ENCODE data around the gene FBLN2. TPM values are rescaled to one million over a fixed set of nuclear protein-coding genes. Genes with fewer than 3 reads are reported as not detected.

FBLN2 gene
- polyA plus RNA-seq, 6 donors from 2014 or later, result 4.8 to 17.8 (median 8.0) TPM

DNA sequence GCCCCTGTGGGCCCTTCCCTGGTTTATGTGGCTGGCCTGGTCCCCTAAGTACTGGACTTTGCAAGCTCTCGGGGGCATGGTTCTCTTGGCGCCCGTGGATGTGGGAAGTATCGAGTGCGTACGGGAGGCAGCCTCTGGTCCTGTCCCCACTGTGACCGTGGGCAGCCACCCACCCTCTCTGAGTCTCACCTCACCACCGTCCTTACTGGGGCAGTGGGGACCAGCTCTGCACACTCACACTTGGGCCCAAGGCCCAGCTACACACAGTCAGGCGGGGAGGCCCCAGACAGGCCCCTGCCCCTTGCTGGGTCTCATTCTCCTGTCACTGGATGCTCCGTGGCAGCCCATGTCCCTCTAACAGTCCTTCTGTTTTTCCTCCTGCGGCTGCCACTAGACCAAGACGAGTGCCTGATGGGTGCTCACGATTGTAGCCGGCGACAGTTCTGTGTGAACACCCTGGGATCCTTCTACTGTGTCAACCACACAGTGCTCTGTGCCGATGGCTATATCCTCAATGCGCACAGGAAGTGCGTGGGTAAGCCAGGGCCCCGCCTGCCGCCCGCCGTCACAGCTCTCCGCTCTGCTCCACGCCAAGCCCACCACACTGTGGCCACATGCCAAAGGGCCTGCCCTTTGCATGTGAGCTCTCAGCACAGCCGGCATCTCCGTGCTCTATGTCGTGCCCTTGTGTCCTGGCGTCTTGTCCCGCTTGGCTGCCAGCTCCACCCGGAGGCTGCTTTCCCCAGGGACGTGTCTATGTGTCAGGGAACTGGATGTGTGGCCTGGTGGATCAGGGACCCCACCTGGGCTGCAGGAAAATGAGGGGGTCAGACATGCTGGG, 72.7 kb downstream of the FBLN2 start:
- DNase-seq, result no peak

DNA sequence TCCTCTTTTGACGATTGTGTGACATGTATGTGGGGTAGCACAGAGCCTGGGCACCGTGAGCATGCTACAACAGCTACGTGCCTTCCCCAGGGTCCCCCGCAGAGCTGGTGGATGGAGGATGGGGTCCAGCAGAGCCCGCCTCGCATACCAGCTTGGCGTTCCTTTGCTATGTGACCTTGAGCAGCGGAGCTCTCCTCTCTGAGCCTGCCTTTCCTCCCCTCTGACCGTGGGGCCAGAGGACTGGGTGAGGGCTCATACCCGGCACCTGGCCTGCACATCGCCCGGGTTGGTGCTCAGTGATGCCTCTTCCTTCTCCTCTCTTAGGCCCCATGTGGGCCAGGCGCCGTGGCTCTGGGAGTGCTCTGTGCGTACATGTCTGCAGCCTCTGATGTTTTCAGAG, 73.4 kb downstream of the FBLN2 start:
- peaks cover 0 to 6% (median 0%) of the 10 kb centered on the region in 7 donors for H3K9me3 Mint-ChIP-seq
- H3K36me3 Mint-ChIP-seq, result peaks cover 0 to 27% of the 10 kb centered on the region in 2 donors
- peak overlapping the region in 1 of 6 donors; percentile 22 for H3K27ac Mint-ChIP-seq
- no peak for DNase-seq
- peaks cover 0 to 5% (median 0%) of the 10 kb centered on the region in 3 donors for H3K27me3 Mint-ChIP-seq
- H3K4me1 Mint-ChIP-seq, result peaks cover 0 to 5% (median 0%) of the 10 kb centered on the region in 3 donors
- no peak for ATAC-seq (ENCODE audit: low read depth in 2 of 2)
- no peak overlapping the region for H3K4me3 Mint-ChIP-seq

More for the DNA sequence above, 72.7 kb downstream of the FBLN2 start:
- no peak for ATAC-seq (ENCODE audit: low read depth in 2 of 2)
- Mint-ChIP-seq H3K36me3 (peaks cover 0 to 34% of the 10 kb centered on the region in 2 donors), H3K27ac (no peak overlapping the region), H3K4me1 (peaks cover 0 to 5% (median 0%) of the 10 kb centered on the region in 3 donors), H3K27me3 (peaks cover 0 to 5% (median 0%) of the 10 kb centered on the region in 3 donors), H3K9me3 (peaks cover 0 to 10% (median 0%) of the 10 kb centered on the region in 7 donors), H3K4me3 (no peak overlapping the region)

DNA sequence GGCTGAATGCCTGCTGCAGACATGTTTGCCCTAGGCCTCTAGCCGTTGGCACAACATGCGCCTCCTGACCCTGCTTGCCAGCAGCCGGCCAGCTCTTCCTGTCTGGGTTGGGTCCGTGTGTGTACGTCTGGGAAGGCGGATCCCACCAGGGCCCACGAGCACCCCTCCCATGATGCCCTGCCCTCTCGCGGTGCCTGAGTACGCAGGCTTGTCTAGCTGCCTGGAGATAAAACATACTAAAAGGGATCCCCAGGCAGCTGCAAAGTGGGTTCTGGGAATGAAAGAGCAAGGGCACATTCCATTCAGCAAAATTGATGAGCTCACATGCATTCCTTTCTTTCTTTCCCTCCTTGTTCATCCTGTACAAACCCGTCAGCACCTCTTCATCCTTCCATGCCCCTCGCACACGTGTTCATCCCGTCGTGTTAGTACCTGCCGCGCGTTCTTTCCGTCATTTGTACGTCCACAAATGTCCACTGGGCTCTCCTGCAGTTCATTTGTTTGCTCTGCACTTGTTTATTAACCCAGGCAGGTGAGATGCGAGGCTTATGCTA, 74.3 kb downstream of the FBLN2 start:
- DNase-seq, result no peak
- Mint-ChIP-seq H3K27me3 (peaks cover 0 to 5% (median 0%) of the 10 kb centered on the region in 3 donors), H3K9me3 (peaks cover 0 to 5% (median 0%) of the 10 kb centered on the region in 7 donors), H3K27ac (peak overlapping the region in 1 of 6 donors; percentile 31), H3K4me3 (peak overlapping the region in 1 of 8 donors; percentile 78), H3K36me3 (peaks cover 0 to 24% of the 10 kb centered on the region in 2 donors), H3K4me1 (peaks cover 0 to 5% (median 0%) of the 10 kb centered on the region in 3 donors)
- ATAC-seq (ENCODE audit: low read depth in 2 of 2), result no peak

DNA sequence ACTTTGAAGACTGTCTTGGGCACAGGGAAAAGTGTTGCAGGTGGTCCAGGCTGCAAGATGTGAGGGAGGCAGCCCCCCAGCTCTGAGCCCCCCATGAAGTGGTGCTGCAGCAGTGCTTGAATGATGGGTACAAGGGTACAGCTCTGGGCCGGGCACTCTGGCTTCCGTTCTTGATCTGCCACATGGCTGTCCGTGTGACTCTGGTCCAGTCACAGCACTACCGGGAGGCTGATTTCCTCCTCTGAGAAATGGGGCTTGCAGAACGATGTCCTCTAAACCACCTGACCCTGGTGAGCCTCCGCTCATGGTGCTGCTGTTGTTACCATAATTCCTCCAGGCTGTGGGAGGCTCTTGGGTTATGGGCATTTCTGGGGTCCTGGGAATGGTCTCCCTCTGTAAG, 75.1 kb downstream of the FBLN2 start:
- peaks cover 0 to 5% (median 0%) of the 10 kb centered on the region in 7 donors for H3K9me3 Mint-ChIP-seq
- DNase-seq, result no peak
- no peak for ATAC-seq (ENCODE audit: low read depth in 2 of 2)
- H3K4me3 Mint-ChIP-seq, result no peak overlapping the region
- H3K27me3 Mint-ChIP-seq, result peaks cover 0 to 5% (median 0%) of the 10 kb centered on the region in 3 donors
- no peak overlapping the region for H3K27ac Mint-ChIP-seq
- peaks cover 0 to 5% (median 0%) of the 10 kb centered on the region in 3 donors for H3K4me1 Mint-ChIP-seq
- peaks cover 0 to 19% of the 10 kb centered on the region in 2 donors for H3K36me3 Mint-ChIP-seq

DNA sequence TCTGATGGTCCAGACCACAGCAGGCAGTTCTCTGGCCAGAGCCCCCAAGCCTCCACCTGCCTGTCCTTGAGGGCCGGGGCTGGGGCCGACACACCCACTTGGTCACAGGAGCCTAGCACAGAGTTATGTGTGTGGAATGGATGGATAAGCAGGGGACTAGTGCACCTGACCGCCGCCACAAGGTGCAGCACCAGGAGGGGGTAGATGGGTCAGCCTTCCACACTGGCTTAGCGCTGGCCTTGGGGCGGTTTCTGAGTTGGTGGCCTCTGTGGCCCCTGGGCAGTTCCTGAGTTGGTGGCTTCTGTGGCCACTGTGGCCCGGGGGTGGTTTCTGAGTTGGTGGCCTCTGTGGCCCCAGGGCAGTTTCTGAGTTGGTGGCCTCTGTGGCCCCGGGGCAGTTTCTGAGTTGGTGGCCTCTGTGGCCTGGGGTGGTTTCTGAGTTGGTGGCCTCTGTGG, 75.8 kb downstream of the FBLN2 start:
- Mint-ChIP-seq H3K27me3 (no peaks in the 10 kb centered on the region), H3K4me1 (peaks cover 0 to 5% (median 0%) of the 10 kb centered on the region in 3 donors), H3K4me3 (no peak overlapping the region), H3K36me3 (peaks cover 0 to 17% of the 10 kb centered on the region in 2 donors), H3K27ac (no peak overlapping the region), H3K9me3 (peaks cover 0 to 5% (median 0%) of the 10 kb centered on the region in 7 donors)
- DNase-seq, result no peak
- no peak for ATAC-seq (ENCODE audit: low read depth in 2 of 2)

DNA sequence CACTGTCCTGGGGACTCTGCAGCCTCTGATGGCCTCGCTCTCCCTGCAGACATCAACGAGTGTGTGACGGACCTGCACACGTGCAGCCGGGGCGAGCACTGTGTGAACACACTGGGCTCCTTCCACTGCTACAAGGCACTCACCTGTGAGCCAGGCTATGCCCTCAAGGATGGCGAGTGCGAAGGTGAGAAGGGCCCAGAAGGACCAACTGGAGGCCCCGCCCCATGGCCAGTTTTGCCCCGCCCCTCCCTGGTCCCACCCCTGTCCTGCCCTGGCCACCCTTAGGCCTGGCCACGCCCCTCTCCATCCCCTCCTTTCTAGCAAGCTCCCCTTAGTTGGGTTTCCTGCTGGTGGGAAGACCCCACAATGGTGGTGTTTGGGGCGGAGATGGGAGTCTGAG, 77.5 kb downstream of the FBLN2 start:
- peaks cover 0 to 5% (median 0%) of the 10 kb centered on the region in 7 donors for H3K9me3 Mint-ChIP-seq
- peaks cover 0 to 5% (median 0%) of the 10 kb centered on the region in 3 donors for H3K4me1 Mint-ChIP-seq
- peak overlapping the region in 1 of 6 donors; percentile 54 for H3K27ac Mint-ChIP-seq
- H3K4me3 Mint-ChIP-seq, result no peak overlapping the region
- ATAC-seq (ENCODE audit: low read depth in 2 of 2) (no peak), DNase-seq (no peak)
- H3K36me3 Mint-ChIP-seq, result peaks cover 0 to 20% of the 10 kb centered on the region in 2 donors
- no peaks in the 10 kb centered on the region for H3K27me3 Mint-ChIP-seq

DNA sequence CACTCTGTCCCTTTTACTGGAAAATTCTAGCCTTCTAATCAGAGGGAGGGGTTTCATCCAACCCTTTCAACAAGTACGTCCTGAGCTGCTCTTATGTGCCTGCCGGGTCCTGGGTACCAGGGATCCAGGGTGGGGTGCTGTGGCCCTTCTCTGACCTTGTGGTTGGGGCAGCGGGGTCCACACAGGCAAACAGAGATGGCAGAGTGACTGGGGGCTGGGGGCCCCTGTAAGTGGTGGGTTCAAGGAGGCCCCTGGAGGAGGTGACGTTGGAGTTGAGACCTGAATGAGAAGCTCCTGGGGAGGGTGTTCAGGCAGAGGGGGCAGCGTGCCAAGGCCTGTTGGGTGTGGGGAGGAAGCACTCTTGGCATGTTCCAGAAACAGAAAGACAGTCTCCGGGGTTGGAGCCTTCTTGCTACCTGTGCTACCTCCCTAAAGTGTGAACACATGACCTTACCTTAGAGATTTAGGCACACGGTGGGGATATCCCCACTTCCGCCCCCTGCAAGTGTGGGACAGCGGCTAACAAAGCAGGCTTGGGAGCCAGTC, 78.1 kb downstream of the FBLN2 start:
- peaks cover 0 to 20% of the 10 kb centered on the region in 2 donors for H3K36me3 Mint-ChIP-seq
- H3K27me3 Mint-ChIP-seq, result no peaks in the 10 kb centered on the region
- DNase-seq (no peak), ATAC-seq (ENCODE audit: low read depth in 2 of 2) (no peak)
- H3K4me1 Mint-ChIP-seq, result peaks cover 0 to 5% (median 0%) of the 10 kb centered on the region in 3 donors
- H3K9me3 Mint-ChIP-seq, result peaks cover 0 to 5% (median 0%) of the 10 kb centered on the region in 7 donors
- H3K4me3 Mint-ChIP-seq, result no peak overlapping the region
- no peak overlapping the region for H3K27ac Mint-ChIP-seq

DNA sequence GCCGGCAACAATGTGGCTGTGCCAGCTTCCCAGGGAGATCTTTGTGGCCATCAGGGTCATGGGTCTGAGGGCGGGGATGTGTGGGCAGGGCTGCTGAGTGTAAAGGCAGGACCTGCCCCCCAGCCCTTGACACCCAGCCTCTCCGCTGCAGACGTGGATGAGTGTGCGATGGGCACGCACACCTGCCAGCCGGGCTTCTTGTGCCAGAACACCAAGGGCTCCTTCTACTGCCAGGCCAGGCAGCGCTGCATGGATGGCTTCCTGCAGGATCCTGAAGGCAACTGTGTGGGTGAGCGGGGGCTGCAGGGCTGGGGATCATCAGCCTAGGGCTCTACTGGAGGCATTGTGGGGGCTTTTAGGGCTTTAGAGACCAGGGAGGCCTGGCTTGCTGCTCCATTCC, 78.8 kb downstream of the FBLN2 start:
- ATAC-seq (ENCODE audit: low read depth in 2 of 2) (no peak), DNase-seq (no peak)
- Mint-ChIP-seq H3K4me3 (no peak overlapping the region), H3K9me3 (peaks cover 0 to 5% (median 0%) of the 10 kb centered on the region in 7 donors), H3K4me1 (peaks cover 0 to 5% (median 0%) of the 10 kb centered on the region in 3 donors), H3K27ac (peak overlapping the region in 1 of 6 donors; percentile 42), H3K27me3 (no peaks in the 10 kb centered on the region), H3K36me3 (peaks cover 0 to 20% of the 10 kb centered on the region in 2 donors)

DNA sequence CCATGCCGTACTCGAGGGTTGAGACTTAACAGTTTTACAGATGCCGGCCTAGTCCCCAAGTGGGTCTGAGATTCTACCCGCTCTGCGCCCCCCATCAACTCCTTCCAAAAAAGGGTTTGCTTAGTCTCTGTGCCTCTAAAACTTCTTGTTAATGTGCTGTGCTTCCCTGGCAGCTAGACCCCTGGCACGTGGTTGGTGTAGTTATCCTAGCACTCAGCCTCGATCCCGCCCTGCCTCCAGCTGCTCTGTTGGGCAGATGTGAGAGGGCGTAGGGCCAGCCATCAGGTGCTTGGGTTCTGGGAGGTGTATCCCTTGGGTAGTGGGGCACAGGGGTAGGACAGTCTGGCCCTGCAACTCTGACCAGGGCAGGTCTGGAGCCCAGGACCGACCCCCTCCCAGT, 79.5 kb downstream of the FBLN2 start:
- no peak for ATAC-seq (ENCODE audit: low read depth in 2 of 2)
- Mint-ChIP-seq H3K27ac (no peak overlapping the region), H3K4me1 (peaks cover 0 to 5% (median 0%) of the 10 kb centered on the region in 3 donors), H3K9me3 (peaks cover 0 to 5% (median 0%) of the 10 kb centered on the region in 7 donors), H3K27me3 (no peaks in the 10 kb centered on the region), H3K36me3 (peaks cover 0 to 20% of the 10 kb centered on the region in 2 donors), H3K4me3 (no peak overlapping the region)
- DNase-seq, result no peak

DNA sequence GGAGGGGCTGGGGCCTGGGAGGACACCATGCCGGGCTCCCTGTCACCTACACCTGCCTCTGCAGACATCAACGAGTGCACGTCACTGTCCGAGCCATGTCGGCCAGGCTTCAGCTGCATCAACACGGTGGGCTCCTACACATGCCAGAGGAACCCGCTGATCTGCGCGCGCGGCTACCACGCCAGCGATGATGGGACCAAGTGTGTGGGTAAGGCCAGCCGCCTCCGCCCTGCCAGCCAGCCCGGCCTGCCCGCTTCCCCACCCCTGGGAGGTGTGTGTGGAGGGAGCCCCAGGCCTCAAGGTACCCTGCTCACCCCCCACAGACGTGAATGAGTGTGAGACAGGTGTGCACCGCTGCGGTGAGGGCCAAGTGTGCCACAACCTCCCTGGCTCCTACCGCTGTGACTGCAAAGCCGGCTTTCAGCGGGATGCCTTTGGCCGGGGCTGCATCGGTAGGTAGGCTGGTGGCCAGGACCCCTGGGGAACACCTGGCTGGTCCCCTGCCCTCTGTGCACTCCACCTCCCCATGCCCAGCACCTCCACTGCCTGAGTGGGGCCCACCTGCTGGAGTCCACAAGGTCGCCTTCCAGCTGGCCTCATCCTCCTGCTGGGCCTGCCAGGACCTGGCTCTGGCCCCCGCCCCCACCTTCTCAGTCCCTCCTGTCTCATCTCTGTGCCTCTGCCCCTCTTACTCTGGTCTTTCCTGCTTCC, 80.1 kb downstream of the FBLN2 start:
- Mint-ChIP-seq H3K27me3 (no peaks in the 10 kb centered on the region), H3K27ac (no peak overlapping the region), H3K4me1 (peaks cover 0 to 5% (median 0%) of the 10 kb centered on the region in 3 donors), H3K9me3 (peaks cover 0 to 5% (median 0%) of the 10 kb centered on the region in 7 donors), H3K4me3 (no peak overlapping the region), H3K36me3 (peaks cover 0 to 20% of the 10 kb centered on the region in 2 donors)
- no peak for ATAC-seq (ENCODE audit: low read depth in 2 of 2)
- no peak for DNase-seq

DNA sequence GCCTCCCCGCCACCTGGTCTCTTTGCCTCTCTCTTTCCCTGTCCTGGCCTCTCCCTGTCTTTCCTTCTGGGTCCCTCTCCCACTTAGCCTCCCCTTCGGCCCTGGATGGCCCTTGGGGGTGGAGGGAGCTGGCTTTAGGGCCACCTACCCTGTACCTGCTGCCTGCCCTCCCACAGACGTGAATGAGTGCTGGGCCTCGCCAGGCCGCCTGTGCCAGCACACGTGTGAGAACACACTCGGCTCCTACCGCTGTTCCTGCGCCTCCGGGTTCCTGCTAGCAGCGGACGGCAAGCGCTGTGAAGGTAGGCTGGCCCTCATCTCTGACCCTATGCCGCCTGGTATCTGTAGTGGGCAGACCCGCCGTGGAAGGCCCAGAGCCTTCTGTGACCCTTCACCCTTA, 80.7 kb downstream of the FBLN2 start:
- H3K4me3 Mint-ChIP-seq, result no peak overlapping the region
- peaks cover 0 to 5% (median 0%) of the 10 kb centered on the region in 7 donors for H3K9me3 Mint-ChIP-seq
- peaks cover 0 to 2% (median 0%) of the 10 kb centered on the region in 3 donors for H3K4me1 Mint-ChIP-seq
- ATAC-seq (ENCODE audit: low read depth in 2 of 2), result no peak
- H3K27ac Mint-ChIP-seq, result no peak overlapping the region
- no peak for DNase-seq
- peaks cover 0 to 20% of the 10 kb centered on the region in 2 donors for H3K36me3 Mint-ChIP-seq
- H3K27me3 Mint-ChIP-seq, result no peaks in the 10 kb centered on the region

DNA sequence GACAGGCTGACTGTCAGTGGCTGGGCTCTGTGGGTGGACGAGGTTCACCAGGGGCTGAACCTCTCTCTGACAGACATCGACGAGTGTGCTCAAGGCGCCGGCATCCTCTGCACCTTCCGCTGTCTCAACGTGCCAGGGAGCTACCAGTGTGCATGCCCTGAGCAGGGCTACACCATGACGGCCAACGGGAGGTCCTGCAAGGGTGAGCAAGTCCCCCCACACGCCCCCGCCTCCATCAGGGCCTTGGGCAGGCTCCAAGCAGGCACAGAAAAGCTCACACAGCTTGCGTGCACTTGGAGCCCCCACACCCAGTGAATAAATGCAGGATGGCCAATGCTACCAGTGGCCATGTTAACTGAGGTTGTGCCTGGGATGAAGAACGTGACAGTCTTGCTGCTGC, 82.3 kb downstream of the FBLN2 start:
- DNase-seq, result no peak
- no peak overlapping the region for H3K4me3 Mint-ChIP-seq

DNA sequence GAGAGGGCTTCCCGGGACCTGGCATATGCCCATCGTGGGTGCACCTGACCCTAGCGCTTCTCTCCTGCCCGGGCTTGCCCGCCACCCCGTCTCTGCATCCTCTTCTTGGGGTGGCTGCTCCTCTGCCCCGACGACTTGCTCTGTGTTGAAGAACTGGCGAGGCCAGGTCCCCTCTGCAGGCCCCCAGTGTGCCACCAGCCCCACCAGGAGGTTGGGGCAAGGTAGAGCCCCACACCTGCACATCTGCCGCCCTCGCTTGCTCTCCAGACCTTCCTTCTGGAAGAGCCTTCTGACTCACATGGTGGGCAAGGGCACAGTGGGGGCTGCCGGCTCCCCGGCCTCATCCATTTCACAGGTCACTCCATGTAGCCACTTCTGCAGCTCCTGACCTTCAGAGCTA, 84.3 kb downstream of the FBLN2 start:
- Mint-ChIP-seq H3K4me3 (no peak overlapping the region), H3K36me3 (peaks cover 0 to 7% of the 10 kb centered on the region in 2 donors), H3K27me3 (peaks cover 0 to 9% (median 0%) of the 10 kb centered on the region in 3 donors), H3K9me3 (no peaks in the 10 kb centered on the region), H3K4me1 (no peaks in the 10 kb centered on the region), H3K27ac (peak overlapping the region in 1 of 6 donors; percentile 38)
- no peak for DNase-seq
- ATAC-seq (ENCODE audit: low read depth in 2 of 2), result no peak

More for the DNA sequence above, 82.3 kb downstream of the FBLN2 start:
- H3K4me1 Mint-ChIP-seq, result no peaks in the 10 kb centered on the region
- ATAC-seq (ENCODE audit: low read depth in 2 of 2), result no peak
- no peak overlapping the region for H3K27ac Mint-ChIP-seq
- H3K36me3 Mint-ChIP-seq, result peaks cover 0 to 7% of the 10 kb centered on the region in 2 donors
- H3K9me3 Mint-ChIP-seq, result no peaks in the 10 kb centered on the region
- peaks cover 0 to 9% (median 0%) of the 10 kb centered on the region in 3 donors for H3K27me3 Mint-ChIP-seq
